GM12878 (cell line): ENCODE data around the gene TAPBPL. TPM values are rescaled to one million over a fixed set of nuclear protein-coding genes. Genes with fewer than 3 reads are reported as not detected.

Experiments used
- ASH2L ChIP-seq: fragments of 300-600, 200-600 bp; sonication (generic); IDR thresholded peaks from 2 replicates; pipeline ENCODE4 v1.6.1; 2017; ENCODE audit warnings: low read depth, mild to moderate bottlenecking, borderline replicate concordance
- CUX1 ChIP-seq: IDR thresholded peaks from 2 replicates; pipeline ENCODE4 v1.6.1; 2012; ENCODE audit warnings: improper control_type of control experiment, low read depth, low read length; ENCODE audit not compliant: insufficient replicate concordance
- E2F8 ChIP-seq: fragments of 450-650 bp; IDR thresholded peaks from 2 replicates; pipeline ENCODE4 v1.6.1; 2018; ENCODE audit warnings: mild to moderate bottlenecking, low read depth, moderate library complexity; ENCODE audit not compliant: partially characterized antibody
- ETV6 ChIP-seq, 2 experiments: fragments of 450-650 bp in 1 of 2; IDR thresholded peaks in 1 of 2; conservative IDR thresholded peaks in 1 of 2; 2 replicates each; pipeline ENCODE4 v1.6.1; 2014; ENCODE audit warnings: antibody characterized with exemption in 1 of 2, borderline replicate concordance in 1 of 2, low read depth in 1 of 2, mild to moderate bottlenecking in 1 of 2, moderate library complexity in 1 of 2
- FOXK2 ChIP-seq: fragments of 450-650 bp; IDR thresholded peaks from 2 replicates; pipeline ENCODE4 v1.6.1; 2017; ENCODE audit warnings: mild to moderate bottlenecking, moderate library complexity
- HDAC2 ChIP-seq: fragments of 200-600 bp; sonication (generic); IDR thresholded peaks from 2 replicates; pipeline ENCODE4 v1.6.1; 2017
- HSF1 ChIP-seq: fragments of 150-350 bp; IDR thresholded peaks from 2 replicates; pipeline ENCODE4 v1.6.1; 2014; ENCODE audit warnings: mild to moderate bottlenecking, low read depth, low read length
- KAT2A ChIP-seq: conservative IDR thresholded peaks from 2 replicates; pipeline ENCODE4 v1.6.1; 2011; ENCODE audit warnings: low read depth, low read length; ENCODE audit not compliant: control insufficient read depth
- MTA2 ChIP-seq: fragments of 450-650 bp; IDR thresholded peaks from 2 replicates; pipeline ENCODE4 v1.6.1; 2016; ENCODE audit warnings: low read depth, mild to moderate bottlenecking, moderate library complexity
- NBN ChIP-seq: fragments of 450-650 bp; IDR thresholded peaks from 2 replicates; pipeline ENCODE4 v1.6.1; 2016
- POLR2A ChIP-seq: IDR thresholded peaks from 2 replicates; pipeline ENCODE4 v1.6.1; 2011; ENCODE audit warnings: low read depth, mild to moderate bottlenecking, low read length
- PRDM15 ChIP-seq: fragments of 450-650 bp; formaldehyde crosslinking; IDR thresholded peaks from 2 replicates; pipeline ENCODE4 v1.4.0; 2020; ENCODE audit warnings: mild to moderate bottlenecking, moderate library complexity
- RCOR1 ChIP-seq: conservative IDR thresholded peaks from 2 replicates; pipeline ENCODE4 v1.6.1; 2012; ENCODE audit warnings: low read depth, low read length, improper control_type of control experiment
- SREBF1 ChIP-seq: IDR thresholded peaks from 2 replicates; pipeline ENCODE4 v1.6.1; 2012; ENCODE audit warnings: mild to moderate bottlenecking, low read length
- TARDBP ChIP-seq: IDR thresholded peaks from 2 replicates; pipeline ENCODE4 v1.6.1; 2016; ENCODE audit warnings: borderline replicate concordance
- TBL1XR1 ChIP-seq: IDR thresholded peaks from 2 replicates; pipeline ENCODE4 v1.6.1; 2012; ENCODE audit warnings: low read depth, low read length, improper control_type of control experiment
- polyA plus RNA-seq, 11 experiments: library from polyadenylated mRNA; depleted of rRNA in 4 of 11; unstranded in 6 of 11; stranded (reverse) in 5 of 11; fragments of >200 nt; fragmentation: Nextera tagmentation in 4 of 11; fragmentation: Illumina TruSeq in 1 of 11; extraction: Ambion mirVana in 4 of 11; extraction: Trizol in 1 of 11; gene quantifications; 1 replicate in 1 of 11; 2 replicates in 10 of 11; pipeline versions ENCODE4 v1.2.1 to v1.2.3, GENCODE V29; 2011 to 2016; ENCODE audit warnings: inconsistent platforms in 2 of 11, missing spikeins in 2 of 11, low read depth in 1 of 11
- total RNA-seq, 4 experiments: library from RNA; depleted of rRNA in 3 of 4; stranded (reverse); fragments of >200 nt in 3 of 4; fragmentation: Illumina TruSeq in 1 of 4; extraction: Trizol in 1 of 4; gene quantifications; 2 replicates each; pipeline versions ENCODE4 v1.2.1 to v1.2.3, GENCODE V29; 2013 to 2021

TAPBPL gene
- total and polyA plus RNA-seq, 10 of the 15 experiments (the other 5 are each of a cell fraction or from before 2014, with no cell fraction given): 12.4 to 45.0 (median 29.9) TPM

DNA sequence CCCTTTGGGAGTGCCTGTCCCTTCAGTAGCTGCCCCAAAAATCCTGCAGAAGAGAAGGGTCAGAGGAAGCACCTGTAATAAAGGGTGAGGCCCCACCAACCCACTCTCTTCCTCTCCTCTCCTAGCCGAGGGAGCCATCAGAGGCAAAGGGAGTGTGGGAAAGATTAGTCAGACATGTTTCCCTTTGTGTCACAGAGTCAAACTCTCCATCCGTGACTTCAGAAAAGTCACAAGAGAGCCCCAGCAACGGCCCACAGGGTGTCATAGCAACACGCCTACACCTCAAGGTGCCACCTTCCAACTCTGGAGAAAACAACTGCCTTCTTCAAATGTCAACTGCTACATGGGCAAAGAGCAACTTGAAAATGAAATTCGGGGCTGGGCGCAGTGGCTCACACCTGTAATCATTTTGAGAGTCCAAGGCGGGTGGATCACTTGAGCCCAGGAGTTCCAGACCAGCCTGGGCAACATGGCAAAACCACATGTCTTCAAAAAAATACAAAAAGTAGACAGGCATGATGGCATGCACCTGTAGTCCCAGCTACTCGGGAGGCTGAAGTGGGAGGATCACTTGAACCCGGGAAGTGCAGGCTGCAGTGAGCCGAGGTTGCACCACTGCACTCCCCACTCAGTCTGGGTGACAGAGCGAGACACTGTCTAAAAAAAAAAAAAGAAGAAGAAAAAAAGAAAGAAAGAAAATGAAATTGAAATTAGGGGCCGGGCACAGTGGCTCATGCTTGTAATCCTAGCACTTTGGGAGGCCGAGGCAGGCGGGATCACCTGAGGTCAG lies 24.8 kb upstream of the TAPBPL start (continued):
- TF ChIP-seq CUX1 (peak; percentile 58), HDAC2 (no peak), PRDM15 (CRISPR knock-in tag) (no peak), ETV6 (conservative IDR thresholded peaks at IDR 0.05 in 1 of 2, IDR thresholded peaks at IDR 0.05 in 1 of 2; ENCODE audit: borderline replicate concordance in 1 of 2, low read depth in 1 of 2) (0 out of 4 replicates have a peak, but pooled peaks of 1 of the 2 experiments have one; percentile 48), POLR2A (peak; percentile 55; the same call in 1 of the 2 replicates), NBN (peak; percentile 94), HSF1 (no peak), RCOR1 (no peak), KAT2A (no peak), E2F8 (no peak), TARDBP (no peak), ASH2L (no peak), MTA2 (peak; percentile 77), TBL1XR1 (0 out of 2 replicates have a peak, but pooled peaks have one; percentile 65), FOXK2 (peak; percentile 81), SREBF1 (no peak)
